HepG2 (cell line): ENCODE data around the gene BIRC5. TPM values are rescaled to one million over a fixed set of nuclear protein-coding genes. Genes with fewer than 3 reads are reported as not detected.

Experiments
- ATF1 ChIP-seq: IDR thresholded peaks from 2 replicates; pipeline ENCODE4 v1.6.1; 2016; ENCODE audit warnings: mild to moderate bottlenecking, control low read depth
- CTCF ChIP-seq: sonication (generic); formaldehyde crosslinking; IDR thresholded peaks from 2 replicates; pipeline ENCODE4 v1.5.0; 2020; ENCODE audit warnings: mild to moderate bottlenecking, missing genetic modification reagents, moderate library complexity
- DRAP1 ChIP-seq: IDR thresholded peaks from 2 replicates; pipeline ENCODE4 v1.6.1; 2016; ENCODE audit warnings: missing genetic modification reagents, missing compliant biosample characterization
- GLI4 ChIP-seq: sonication (generic); formaldehyde crosslinking; IDR thresholded peaks from 2 replicates; pipeline ENCODE4 v1.5.1; 2020; ENCODE audit warnings: missing genetic modification reagents, mild to moderate bottlenecking, moderate library complexity, borderline replicate concordance
- GZF1 ChIP-seq: sonication (generic); formaldehyde crosslinking; IDR thresholded peaks from 2 replicates; pipeline ENCODE4 v1.5.1; 2020; ENCODE audit warnings: mild to moderate bottlenecking, missing genetic modification reagents
- MLLT10 ChIP-seq: sonication (generic); formaldehyde crosslinking; IDR thresholded peaks from 2 replicates; pipeline ENCODE4 v1.4.0; 2020; ENCODE audit warnings: missing genetic modification reagents
- MZF1 ChIP-seq: sonication (generic); formaldehyde crosslinking; IDR thresholded peaks from 2 replicates; pipeline ENCODE4 v1.8.1; 2023; ENCODE audit warnings: mild to moderate bottlenecking, missing genetic modification reagents, borderline replicate concordance
- SAP130 ChIP-seq: IDR thresholded peaks from 2 replicates; pipeline ENCODE4 v1.6.1; 2016; ENCODE audit warnings: low read depth
- SMAD9 ChIP-seq: sonication (generic); formaldehyde crosslinking; IDR thresholded peaks from 2 replicates; pipeline ENCODE4 v1.5.1; 2020; ENCODE audit warnings: mild to moderate bottlenecking, missing genetic modification reagents
- SP4 ChIP-seq: sonication (generic); formaldehyde crosslinking; IDR thresholded peaks from 2 replicates; pipeline ENCODE4 v1.8.1; 2023; ENCODE audit warnings: mild to moderate bottlenecking, missing genetic modification reagents
- ZNF20 ChIP-seq: sonication (generic); formaldehyde crosslinking; IDR thresholded peaks from 2 replicates; pipeline ENCODE4 v1.4.0; 2020; ENCODE audit warnings: mild to moderate bottlenecking, moderate library complexity, missing genetic modification reagents
- ZNF276 ChIP-seq: sonication (generic); formaldehyde crosslinking; IDR thresholded peaks from 2 replicates; pipeline ENCODE4 v1.4.0; 2020; ENCODE audit warnings: mild to moderate bottlenecking, low read depth, missing genetic modification reagents
- ZNF362 ChIP-seq: sonication (generic); formaldehyde crosslinking; IDR thresholded peaks from 2 replicates; pipeline ENCODE4 v1.4.0; 2020; ENCODE audit warnings: missing genetic modification reagents, mild to moderate bottlenecking, borderline replicate concordance
- ZNF501 ChIP-seq: sonication (generic); formaldehyde crosslinking; IDR thresholded peaks from 2 replicates; pipeline ENCODE4 v1.5.1; 2020; ENCODE audit warnings: mild to moderate bottlenecking, moderate library complexity, missing genetic modification reagents
- ZNF589 ChIP-seq: sonication (generic); formaldehyde crosslinking; conservative IDR thresholded peaks from 2 replicates; pipeline ENCODE4 v1.8.0; 2022; ENCODE audit warnings: mild to moderate bottlenecking, moderate library complexity, missing genetic modification reagents
- ZNF605 ChIP-seq: sonication (generic); formaldehyde crosslinking; IDR thresholded peaks from 2 replicates; pipeline ENCODE4 v1.8.0; 2022; ENCODE audit warnings: mild to moderate bottlenecking, missing genetic modification reagents
- ZNF674 ChIP-seq: sonication (generic); formaldehyde crosslinking; IDR thresholded peaks from 2 replicates; pipeline ENCODE4 v1.5.0; 2020; ENCODE audit warnings: low read depth, mild to moderate bottlenecking, missing genetic modification reagents
- ZNF747 ChIP-seq: sonication (generic); formaldehyde crosslinking; IDR thresholded peaks from 2 replicates; pipeline ENCODE4 v1.8.1; 2023; ENCODE audit warnings: missing genetic modification reagents, mild to moderate bottlenecking, borderline replicate concordance
- ZNF800 ChIP-seq: sonication (generic); formaldehyde crosslinking; IDR thresholded peaks from 2 replicates; pipeline ENCODE4 v1.4.0; 2020; ENCODE audit warnings: missing genetic modification reagents
- polyA plus RNA-seq, 8 experiments: library from polyadenylated mRNA; depleted of rRNA in 3 of 8; stranded (reverse) in 7 of 8; unstranded in 1 of 8; fragments of >200 nt; fragmentation: Illumina TruSeq in 4 of 8; extraction: Trizol in 4 of 8; gene quantifications; 2 replicates each; pipeline versions ENCODE4 v1.2.1 to v1.2.3, GENCODE V29; 2011 to 2016; ENCODE audit warnings: low read depth in 4 of 8, missing spikeins in 1 of 8, mixed read lengths in 1 of 8; ENCODE audit not compliant: insufficient read depth in 1 of 8
- total RNA-seq, 5 experiments: library from RNA; depleted of rRNA; stranded (reverse); fragments of >200 nt; fragmentation: Illumina TruSeq; extraction: Trizol; gene quantifications; 2 replicates each; pipeline ENCODE4 v1.2.3, GENCODE V29; 2016; ENCODE audit warnings: low read depth in 1 of 5

Gene BIRC5
- total and polyA plus RNA-seq, 2 of the 13 experiments (the other 11 are each of a cell fraction or from before 2014, with no cell fraction given) = 30.3 to 135 TPM

- TF ChIP-seq ZNF605 (CRISPR knock-in tag) (no peak), ATF1 (CRISPR knock-in tag) (no peak), ZNF674 (CRISPR knock-in tag) (0 out of 2 replicates have a peak, but pooled peaks have one; percentile 57), GLI4 (CRISPR knock-in tag) (no peak), ZNF501 (CRISPR knock-in tag) (peak; percentile 86), MZF1 (CRISPR knock-in tag) (no peak), ZNF747 (CRISPR knock-in tag) (0 out of 2 replicates have a peak, but pooled peaks have one; percentile 49), ZNF800 (CRISPR knock-in tag) (0 out of 2 replicates have a peak, but pooled peaks have one; percentile 72), CTCF (CRISPR knock-in tag) (peak; percentile 99), ZNF362 (CRISPR knock-in tag) (peak; percentile 33; the same call in 1 of the 2 replicates), SAP130 (CRISPR knock-in tag) (peak; percentile 71), MLLT10 (no peak), SMAD9 (CRISPR knock-in tag) (no peak), ZNF589 (no peak), SP4 (CRISPR knock-in tag) (0 out of 2 replicates have a peak, but pooled peaks have one; percentile 38), ZNF276 (CRISPR knock-in tag) (no peak), ZNF20 (no peak), DRAP1 (CRISPR knock-in tag) (peak; percentile 53; the same call in 1 of the 2 replicates), GZF1 (CRISPR knock-in tag) (no peak)
These were observed 37.1 kb downstream of the BIRC5 start (continued) for GRCh38 chr17:78250891-78251772.
